ENCODE data around the gene MTMR11. TPM values are rescaled to one million over a fixed set of nuclear protein-coding genes. Genes with fewer than 3 reads are reported as not detected.

The MTMR11 gene
- total and polyA plus RNA-seq, 10 of the 15 experiments (the other 5 are each of a cell fraction or from before 2014, with no cell fraction given), result 0.35 to 1.1 (median 0.73) TPM

- TF ChIP-seq YY1 (IDR thresholded peaks at IDR 0.05; ENCODE audit: low read depth, low read length), result no peak
- TF ChIP-seq RB1 (IDR thresholded peaks at IDR 0.05; ENCODE audit: borderline replicate concordance), result no peak
- TF ChIP-seq ZSCAN29 (IDR thresholded peaks at IDR 0.05), result no peak
- TF ChIP-seq EZH2 (IDR thresholded peaks at IDR 0.05; ENCODE audit: borderline replicate concordance, control insufficient read depth, low read depth, low read length), result no peak
- TF ChIP-seq SP1 (IDR thresholded peaks at IDR 0.05; ENCODE audit: low read depth, low read length), result no peak
- TF ChIP-seq KDM1A (IDR thresholded peaks at IDR 0.05; ENCODE audit: borderline replicate concordance), result no peak
- TF ChIP-seq, protein P1, sequence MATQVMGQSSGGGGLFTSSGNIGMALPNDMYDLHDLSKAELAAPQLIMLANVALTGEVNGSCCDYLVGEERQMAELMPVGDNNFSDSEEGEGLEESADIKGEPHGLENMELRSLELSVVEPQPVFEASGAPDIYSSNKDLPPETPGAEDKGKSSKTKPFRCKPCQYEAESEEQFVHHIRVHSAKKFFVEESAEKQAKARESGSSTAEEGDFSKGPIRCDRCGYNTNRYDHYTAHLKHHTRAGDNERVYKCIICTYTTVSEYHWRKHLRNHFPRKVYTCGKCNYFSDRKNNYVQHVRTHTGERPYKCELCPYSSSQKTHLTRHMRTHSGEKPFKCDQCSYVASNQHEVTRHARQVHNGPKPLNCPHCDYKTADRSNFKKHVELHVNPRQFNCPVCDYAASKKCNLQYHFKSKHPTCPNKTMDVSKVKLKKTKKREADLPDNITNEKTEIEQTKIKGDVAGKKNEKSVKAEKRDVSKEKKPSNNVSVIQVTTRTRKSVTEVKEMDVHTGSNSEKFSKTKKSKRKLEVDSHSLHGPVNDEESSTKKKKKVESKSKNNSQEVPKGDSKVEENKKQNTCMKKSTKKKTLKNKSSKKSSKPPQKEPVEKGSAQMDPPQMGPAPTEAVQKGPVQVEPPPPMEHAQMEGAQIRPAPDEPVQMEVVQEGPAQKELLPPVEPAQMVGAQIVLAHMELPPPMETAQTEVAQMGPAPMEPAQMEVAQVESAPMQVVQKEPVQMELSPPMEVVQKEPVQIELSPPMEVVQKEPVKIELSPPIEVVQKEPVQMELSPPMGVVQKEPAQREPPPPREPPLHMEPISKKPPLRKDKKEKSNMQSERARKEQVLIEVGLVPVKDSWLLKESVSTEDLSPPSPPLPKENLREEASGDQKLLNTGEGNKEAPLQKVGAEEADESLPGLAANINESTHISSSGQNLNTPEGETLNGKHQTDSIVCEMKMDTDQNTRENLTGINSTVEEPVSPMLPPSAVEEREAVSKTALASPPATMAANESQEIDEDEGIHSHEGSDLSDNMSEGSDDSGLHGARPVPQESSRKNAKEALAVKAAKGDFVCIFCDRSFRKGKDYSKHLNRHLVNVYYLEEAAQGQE (IDR thresholded peaks at IDR 0.05; ENCODE audit: low read depth, low read length), result no peak
- TF ChIP-seq CEBPZ (IDR thresholded peaks at IDR 0.05; ENCODE audit: low read depth, low read length), result no peak
- TF ChIP-seq NR2C2 (IDR thresholded peaks at IDR 0.05; ENCODE audit: borderline replicate concordance, control insufficient read depth, insufficient read length, low read depth), result no peak
- TF ChIP-seq FOXK2 (IDR thresholded peaks at IDR 0.05), result no peak
- TF ChIP-seq WRNIP1 (IDR thresholded peaks at IDR 0.05; ENCODE audit: borderline replicate concordance, low read depth, low read length), result no peak
- TF ChIP-seq KAT2A (conservative IDR thresholded peaks at IDR 0.05; ENCODE audit: control insufficient read depth, low read depth, low read length), result no peak
- TF ChIP-seq SREBF1 (IDR thresholded peaks at IDR 0.05; ENCODE audit: low read length), result no peak
Measured at GRCh38 chr1:149925751-149926150, 10.9 kb downstream of the MTMR11 start (continued).

All from GM12878 (cell line).